Measurements from ENCODE around the gene LIFR. TPM values are rescaled to one million over a fixed set of nuclear protein-coding genes. Genes with fewer than 3 reads are reported as not detected.

Gene LIFR
- total RNA-seq, 4 donors from 2014 or later, result 18.7 to 71.4 (median 31.3) TPM

- DNase-seq (ENCODE audit: low spot score in 2 of 2), result no peak
- 61% methylated on average over 18 of the region's 18 CpGs for WGBS
- no peaks in the 10 kb centered on the region for H3K27me3 ChIP-seq
- TF ChIP-seq POLR2A (IDR thresholded peaks at IDR 0.05) (no peak), EP300 (IDR thresholded peaks at IDR 0.05) (peak; percentile 55), POLR2AphosphoS5 (IDR thresholded peaks at IDR 0.05) (peak in 2 of 3 donors; percentile 32 to 33)
- TF ChIP-seq, protein P1, sequence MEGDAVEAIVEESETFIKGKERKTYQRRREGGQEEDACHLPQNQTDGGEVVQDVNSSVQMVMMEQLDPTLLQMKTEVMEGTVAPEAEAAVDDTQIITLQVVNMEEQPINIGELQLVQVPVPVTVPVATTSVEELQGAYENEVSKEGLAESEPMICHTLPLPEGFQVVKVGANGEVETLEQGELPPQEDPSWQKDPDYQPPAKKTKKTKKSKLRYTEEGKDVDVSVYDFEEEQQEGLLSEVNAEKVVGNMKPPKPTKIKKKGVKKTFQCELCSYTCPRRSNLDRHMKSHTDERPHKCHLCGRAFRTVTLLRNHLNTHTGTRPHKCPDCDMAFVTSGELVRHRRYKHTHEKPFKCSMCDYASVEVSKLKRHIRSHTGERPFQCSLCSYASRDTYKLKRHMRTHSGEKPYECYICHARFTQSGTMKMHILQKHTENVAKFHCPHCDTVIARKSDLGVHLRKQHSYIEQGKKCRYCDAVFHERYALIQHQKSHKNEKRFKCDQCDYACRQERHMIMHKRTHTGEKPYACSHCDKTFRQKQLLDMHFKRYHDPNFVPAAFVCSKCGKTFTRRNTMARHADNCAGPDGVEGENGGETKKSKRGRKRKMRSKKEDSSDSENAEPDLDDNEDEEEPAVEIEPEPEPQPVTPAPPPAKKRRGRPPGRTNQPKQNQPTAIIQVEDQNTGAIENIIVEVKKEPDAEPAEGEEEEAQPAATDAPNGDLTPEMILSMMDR (IDR thresholded peaks at IDR 0.05), result no peak
- H3K4me3 ChIP-seq, result no peak overlapping the region
- H3K9me3 ChIP-seq, result no peaks in the 10 kb centered on the region
- H3K36me3 ChIP-seq, result no peaks in the 10 kb centered on the region
- peaks cover 38% of the 10 kb centered on the region for H3K4me1 ChIP-seq
- H3K27ac ChIP-seq, result peak overlapping the region; percentile 84
These were observed 87.3 kb downstream of the LIFR start for GRCh38 chr5:38468978-38469706.

DNA sequence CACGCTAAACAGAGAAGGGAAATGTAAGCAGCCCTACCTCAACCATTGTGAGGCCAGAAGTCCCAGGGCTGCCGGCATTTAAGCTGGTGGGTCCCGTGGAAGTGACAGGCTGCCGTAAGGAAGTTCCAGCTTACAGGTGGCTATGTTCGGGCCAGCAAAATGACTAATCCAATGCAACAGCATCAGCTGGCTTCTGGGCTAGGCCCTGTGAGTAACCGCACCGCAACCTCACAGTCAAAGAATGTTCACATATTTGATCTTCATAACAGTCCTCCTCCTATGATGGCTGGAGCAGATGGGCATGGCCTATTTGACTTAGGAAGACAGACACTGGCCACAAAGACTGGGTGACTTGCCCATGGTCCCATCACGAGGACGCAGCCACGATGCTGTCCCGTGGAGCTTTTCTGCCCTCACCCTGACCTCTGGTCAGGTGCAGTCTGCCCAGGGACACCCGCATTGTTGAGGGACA is 88.2 kb downstream of the LIFR start:
- H3K4me3 ChIP-seq, result no peak overlapping the region
- H3K27me3 ChIP-seq, result no peaks in the 10 kb centered on the region
- H3K9me3 ChIP-seq, result no peaks in the 10 kb centered on the region
- peak in 1 of 2 donors; percentile 76 for DNase-seq (ENCODE audit: low spot score in 2 of 2)
- TF ChIP-seq EP300 (IDR thresholded peaks at IDR 0.05), result no peak
- TF ChIP-seq POLR2AphosphoS5 (IDR thresholded peaks at IDR 0.05), result peak in 1 of 3 donors; percentile 34
- H3K4me1 ChIP-seq, result peaks cover 46% of the 10 kb centered on the region
- peak overlapping the region; percentile 84 for H3K27ac ChIP-seq
- H3K36me3 ChIP-seq, result no peaks in the 10 kb centered on the region
- WGBS, result no CpG with 5 or more reads among the region's 12 CpGs

GRCh38 chr5:38467353-38468040 is 88.9 kb downstream of the LIFR start:
- peak in 1 of 2 donors; percentile 74 for DNase-seq (ENCODE audit: low spot score in 2 of 2)

DNA sequence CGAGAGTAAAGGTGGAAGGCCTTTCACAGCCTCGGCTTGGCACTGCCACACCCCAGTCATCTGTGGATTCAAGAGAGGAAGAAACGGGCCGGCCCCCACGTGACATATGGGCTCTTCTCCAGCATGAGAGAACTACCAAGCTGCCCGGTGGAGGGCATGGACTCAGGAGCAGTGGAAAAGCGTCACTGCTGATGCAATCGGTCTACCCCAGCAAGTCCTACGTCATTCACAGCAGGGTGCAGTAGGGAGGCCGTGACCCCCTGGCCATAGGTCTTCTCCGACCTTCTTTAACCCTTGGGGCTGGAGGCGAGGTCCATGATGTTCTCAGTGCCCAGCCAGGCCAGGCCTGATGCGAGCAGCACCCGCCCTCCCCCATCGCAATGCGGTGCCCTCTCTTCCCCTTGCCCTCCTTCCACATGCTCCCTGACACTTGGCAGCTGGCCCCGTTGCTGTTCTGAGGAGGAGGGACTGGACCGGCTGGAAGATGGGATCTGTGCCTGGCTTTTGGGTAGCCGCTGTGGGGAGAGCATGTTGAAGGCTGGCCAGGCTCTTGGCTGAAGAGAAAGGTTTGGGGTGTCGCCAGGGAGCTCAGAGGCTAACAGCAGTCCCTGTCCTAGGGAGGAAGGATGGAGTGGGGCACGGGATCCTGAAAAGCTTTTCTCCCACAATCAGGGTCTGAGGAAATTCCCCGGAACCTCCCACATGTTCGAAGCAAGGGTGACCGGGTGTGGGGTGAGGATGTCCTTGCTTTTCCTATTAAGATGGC is 89.8 kb downstream of the LIFR start:
- 55% methylated on average over 16 of the region's 24 CpGs for WGBS
- H3K4me3 ChIP-seq, result no peak overlapping the region
- DNase-seq (ENCODE audit: low spot score in 2 of 2), result peak; percentile 86 to 87
- TF ChIP-seq POLR2AphosphoS5 (IDR thresholded peaks at IDR 0.05), result no peak
- TF ChIP-seq POLR2A (IDR thresholded peaks at IDR 0.05), result no peak
- no peak for TF ChIP-seq EP300 (IDR thresholded peaks at IDR 0.05)
- TF ChIP-seq, protein P1 (IDR thresholded peaks at IDR 0.05), result no peak
- peak overlapping the region; percentile 84 for H3K27ac ChIP-seq
- H3K27me3 ChIP-seq, result no peaks in the 10 kb centered on the region
- peaks cover 51% of the 10 kb centered on the region for H3K4me1 ChIP-seq
- H3K36me3 ChIP-seq, result no peaks in the 10 kb centered on the region
- H3K9me3 ChIP-seq, result no peaks in the 10 kb centered on the region

More at GRCh38 chr5:38467353-38468040, 88.9 kb downstream of the LIFR start:
- H3K9me3 ChIP-seq, result no peaks in the 10 kb centered on the region
- H3K27me3 ChIP-seq, result no peaks in the 10 kb centered on the region
- H3K4me1 ChIP-seq, result peaks cover 51% of the 10 kb centered on the region
- WGBS, result 52% methylated on average over 22 of the region's 22 CpGs
- TF ChIP-seq, protein P1 (IDR thresholded peaks at IDR 0.05), result no peak
- TF ChIP-seq POLR2A (IDR thresholded peaks at IDR 0.05) (no peak), EP300 (IDR thresholded peaks at IDR 0.05) (no peak), POLR2AphosphoS5 (IDR thresholded peaks at IDR 0.05) (no peak)
- H3K4me3 ChIP-seq, result no peak overlapping the region
- peak overlapping the region; percentile 84 for H3K27ac ChIP-seq
- H3K36me3 ChIP-seq, result no peaks in the 10 kb centered on the region

- no peak for TF ChIP-seq POLR2A (IDR thresholded peaks at IDR 0.05)
- no peak for TF ChIP-seq POLR2AphosphoS5 (IDR thresholded peaks at IDR 0.05)
- TF ChIP-seq, protein P1 (IDR thresholded peaks at IDR 0.05), result no peak
- no peak for TF ChIP-seq EP300 (IDR thresholded peaks at IDR 0.05)
- H3K4me3 ChIP-seq, result no peak overlapping the region
These were observed 90.6 kb downstream of the LIFR start for GRCh38 chr5:38465702-38466423.

More at GRCh38 chr5:38465702-38466423, 90.6 kb downstream of the LIFR start:
- no peaks in the 10 kb centered on the region for H3K36me3 ChIP-seq
- H3K9me3 ChIP-seq, result no peaks in the 10 kb centered on the region
- DNase-seq (ENCODE audit: low spot score in 2 of 2), result no peak
- H3K27me3 ChIP-seq, result no peaks in the 10 kb centered on the region
- peaks cover 51% of the 10 kb centered on the region for H3K4me1 ChIP-seq
- 75% methylated on average over 9 of the region's 9 CpGs for WGBS
- peak overlapping the region; percentile 84 for H3K27ac ChIP-seq

Data from suprapubic skin (tissue), 4 donors.